Activated T-helper 9 cell treated with anti-CD3 and anti-CD28 coated beads, Interleukin-2, amount 50 U/mL, for 16 hours (primary cell): ENCODE measurements around the gene RGN.
"Not testable (repeated sequence)": the region's sequence is repeated elsewhere in the genome, so short reads cannot be mapped to it uniquely, and the experiment has no call there.

Experiments used
- DNase-seq: peaks from one replicate; pipeline ENCODE4 v3.0.0-alpha.2; 2020; ENCODE audit warnings: low read depth

RGN gene

DNA sequence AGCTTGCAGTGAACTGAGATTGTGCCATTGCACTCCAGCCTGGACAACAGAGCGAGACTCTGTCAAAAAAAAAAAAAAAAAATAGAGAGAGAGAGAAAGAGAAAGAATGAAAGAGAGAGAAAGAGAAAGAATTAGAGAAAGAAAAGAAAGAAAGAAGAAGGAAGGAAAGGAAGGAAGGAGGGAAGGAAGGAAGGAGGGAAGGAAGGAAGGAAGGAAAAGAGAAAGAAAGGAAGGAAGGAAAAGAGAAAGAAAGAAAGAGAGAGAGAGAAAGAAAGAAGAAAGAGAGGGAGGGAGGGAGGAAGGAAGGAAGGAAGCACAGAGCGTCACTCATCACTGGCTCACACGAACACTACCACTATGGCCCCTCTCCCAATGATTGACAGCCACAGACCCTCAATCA is 46.2 kb downstream of the RGN start:
- DNase-seq: not testable (repeated sequence)

DNA sequence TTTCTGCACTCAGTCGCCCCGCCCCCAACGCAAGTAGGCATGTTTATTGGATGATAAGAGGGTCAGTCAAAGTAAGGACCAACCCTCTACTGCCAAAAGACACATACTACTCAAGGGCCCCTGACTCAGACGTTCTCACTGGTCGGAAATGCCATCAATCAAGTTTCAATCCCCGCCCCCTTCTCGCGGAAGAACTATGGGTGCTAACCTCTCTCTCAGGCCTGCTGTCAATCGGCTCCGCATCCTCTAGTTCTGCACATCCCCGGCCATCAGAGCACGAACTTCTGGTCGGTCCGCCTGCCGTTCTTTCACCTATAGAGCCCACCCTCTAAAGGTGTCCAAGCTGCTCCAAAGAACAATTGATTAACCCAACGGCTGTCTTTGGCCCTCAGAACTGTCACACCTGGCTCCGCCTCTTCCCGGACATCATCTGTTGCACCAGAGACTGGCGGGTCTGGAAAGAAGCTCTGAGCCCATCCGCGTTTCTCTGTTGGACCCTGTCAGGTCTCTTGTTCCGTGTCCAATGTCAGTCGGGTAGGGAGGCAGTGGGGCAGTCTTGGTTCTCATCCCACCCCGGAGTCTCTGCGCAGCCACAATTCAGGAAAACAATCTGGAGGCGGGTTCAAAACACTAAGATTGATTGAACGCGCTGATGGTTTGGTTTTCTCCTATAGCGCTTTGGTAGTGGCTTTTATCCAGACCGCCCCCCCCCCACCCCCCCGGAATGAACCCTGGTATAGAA is 51.1 kb downstream of the RGN start:
- peak; percentile 75 for DNase-seq

DNA sequence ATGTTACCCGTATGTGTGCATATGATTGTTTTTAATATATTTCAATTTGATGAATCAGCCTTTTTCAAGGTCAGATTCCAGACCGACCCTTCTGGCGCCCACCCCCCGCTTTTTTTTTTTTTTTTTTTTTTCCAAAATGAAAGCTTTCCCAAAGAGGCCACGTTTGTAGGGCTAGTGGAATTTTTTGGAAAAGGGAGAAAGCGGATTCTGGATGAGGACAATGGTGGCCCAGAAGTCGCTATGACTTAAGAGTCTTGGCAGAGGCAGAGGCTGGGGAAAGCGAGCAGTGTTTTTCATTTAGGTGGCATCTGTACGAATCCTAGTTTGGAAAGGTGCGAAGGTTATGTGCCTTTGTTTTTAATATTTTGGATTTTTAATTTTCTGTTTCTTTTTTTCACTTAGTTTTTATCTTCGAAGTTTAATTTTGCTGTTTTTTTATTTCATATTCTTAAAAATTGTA is 51.7 kb downstream of the RGN start:
- no peak for DNase-seq

DNA sequence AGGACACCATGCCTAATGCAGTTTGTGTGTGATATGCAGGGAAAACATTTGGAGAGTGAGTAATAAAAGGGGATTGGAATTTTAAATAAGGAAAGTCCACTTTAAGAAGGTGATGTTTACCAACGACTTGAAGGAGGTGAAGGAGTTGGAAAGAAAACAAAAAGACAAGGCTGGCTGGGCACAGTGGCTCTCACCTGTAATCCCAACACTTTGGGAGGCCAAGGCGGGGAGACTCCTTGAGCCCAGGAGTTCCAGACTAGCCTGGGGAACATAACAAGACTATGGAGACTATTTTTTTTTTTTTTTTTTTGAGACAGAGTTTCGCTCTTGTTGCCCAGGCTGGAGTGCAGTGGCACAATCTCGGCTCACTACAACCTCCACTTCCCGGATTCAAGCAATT is 55.2 kb downstream of the RGN start:
- DNase-seq: no peak

DNA sequence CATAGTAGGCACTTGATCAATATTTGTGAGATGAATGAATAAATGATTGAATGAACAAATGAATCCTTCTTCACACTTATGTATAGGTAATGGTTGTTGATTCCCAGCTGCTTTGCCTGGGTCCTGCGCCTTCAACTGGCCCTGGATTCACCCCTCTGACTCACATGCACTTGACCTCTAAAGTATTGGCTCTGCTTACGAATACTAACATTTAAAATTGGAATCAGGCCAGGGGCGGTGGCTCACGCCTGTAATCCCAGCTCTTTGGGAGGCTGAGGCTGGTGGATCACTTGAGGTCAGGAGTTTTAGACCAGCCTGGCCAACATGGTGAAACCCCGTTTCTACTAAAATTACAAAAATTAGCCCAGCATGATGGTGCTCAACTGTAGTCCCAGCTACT is 57.4 kb downstream of the RGN start:
- not testable (repeated sequence) for DNase-seq

DNA sequence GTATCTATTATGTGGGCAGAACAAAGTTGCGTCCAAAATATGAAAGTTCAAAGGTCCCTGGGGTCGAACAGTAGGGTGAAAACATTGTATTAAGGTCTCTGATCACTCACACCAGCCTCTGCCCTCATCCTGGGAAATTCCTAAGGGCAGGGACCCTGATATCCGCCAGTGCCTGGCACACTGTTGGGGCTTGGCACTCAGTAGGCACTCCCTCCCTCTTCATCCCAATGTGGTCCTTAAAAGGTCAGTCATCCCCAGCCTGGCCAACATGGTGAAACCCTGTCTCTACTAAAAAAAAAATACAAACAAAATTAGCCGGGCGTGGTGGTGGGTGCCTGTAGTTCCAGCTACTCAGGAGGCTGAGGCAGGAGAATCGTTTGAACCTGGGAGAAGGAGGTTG is 59.9 kb downstream of the RGN start:
- no peak for DNase-seq
